Gastrocnemius medialis (tissue), 4 donors: ENCODE measurements around the gene ZNF287.

Experiments
- CTCF ChIP-seq, 5 experiments: fragments of 450-650 bp in 3 of 5; fragments of 200-600 bp in 2 of 5; sonication (generic) in 2 of 5; IDR thresholded peaks in 4 of 5; conservative IDR thresholded peaks in 1 of 5; 1 replicate in 4 of 5; 2 replicates in 1 of 5; pipeline ENCODE4 v1.5.1; 2016 to 2019; ENCODE audit warnings: antibody characterized with exemption in 5 of 5, mild to moderate bottlenecking in 3 of 5, moderate library complexity in 3 of 5
- POLR2A ChIP-seq, 2 donors: fragments of 450-650 bp; IDR thresholded peaks; one replicate each; pipeline ENCODE4 v1.6.1; 2017; ENCODE audit warnings: antibody characterized with exemption in 2 of 2, mild to moderate bottlenecking in 2 of 2, moderate library complexity in 2 of 2

- no peak for TF ChIP-seq POLR2A (IDR thresholded peaks at IDR 0.05)
- no peak for TF ChIP-seq CTCF (IDR thresholded peaks at IDR 0.05 in 4 of 5, conservative IDR thresholded peaks at IDR 0.05 in 1 of 5)
Observed at GRCh38 chr17:16511593-16511992, 57.4 kb downstream of the ZNF287 start.
